H7 (cell line): Measurements from ENCODE around the gene MBOAT1. TPM values are rescaled to one million over a fixed set of nuclear protein-coding genes. Genes with fewer than 3 reads are reported as not detected.

Experiments
- DNase-seq: peaks from one replicate; pipeline ENCODE4 v3.0.0; 2012
- H3K27me3 ChIP-seq: 2 replicates; pipeline ENCODE4 v1.6.0; 2011; ENCODE audit warnings: mild to moderate bottlenecking, low read length; ENCODE audit not compliant: control insufficient read depth, insufficient read depth
- H3K36me3 ChIP-seq: replicated peaks from 2 replicates; pipeline ENCODE4 v1.5.1; 2011; ENCODE audit warnings: low read length; ENCODE audit not compliant: control insufficient read depth, insufficient read depth
- H3K4me3 ChIP-seq: 2 replicates; pipeline ENCODE4 v1.5.1; 2011; ENCODE audit warnings: low read depth, mild to moderate bottlenecking, control low read depth, low read length, moderate library complexity; ENCODE audit not compliant: insufficient read depth
- total RNA-seq: library from RNA; depleted of rRNA; stranded (reverse); fragments of >200 nt; shearing (Covaris generic); gene quantifications from 2 replicates; pipeline ENCODE4 v1.2.3, GENCODE V29; 2014

The MBOAT1 gene
- total RNA-seq, 1 experiment from 2014 or later, result 17.9 TPM

GRCh38 chr6:20175810-20176410, 36.4 kb downstream of the MBOAT1 start:
- Histone ChIP-seq H3K27me3 (no peaks in the 10 kb centered on the region), H3K4me3 (no peak overlapping the region), H3K36me3 (no peaks in the 10 kb centered on the region)
- DNase-seq, result no peak

DNA sequence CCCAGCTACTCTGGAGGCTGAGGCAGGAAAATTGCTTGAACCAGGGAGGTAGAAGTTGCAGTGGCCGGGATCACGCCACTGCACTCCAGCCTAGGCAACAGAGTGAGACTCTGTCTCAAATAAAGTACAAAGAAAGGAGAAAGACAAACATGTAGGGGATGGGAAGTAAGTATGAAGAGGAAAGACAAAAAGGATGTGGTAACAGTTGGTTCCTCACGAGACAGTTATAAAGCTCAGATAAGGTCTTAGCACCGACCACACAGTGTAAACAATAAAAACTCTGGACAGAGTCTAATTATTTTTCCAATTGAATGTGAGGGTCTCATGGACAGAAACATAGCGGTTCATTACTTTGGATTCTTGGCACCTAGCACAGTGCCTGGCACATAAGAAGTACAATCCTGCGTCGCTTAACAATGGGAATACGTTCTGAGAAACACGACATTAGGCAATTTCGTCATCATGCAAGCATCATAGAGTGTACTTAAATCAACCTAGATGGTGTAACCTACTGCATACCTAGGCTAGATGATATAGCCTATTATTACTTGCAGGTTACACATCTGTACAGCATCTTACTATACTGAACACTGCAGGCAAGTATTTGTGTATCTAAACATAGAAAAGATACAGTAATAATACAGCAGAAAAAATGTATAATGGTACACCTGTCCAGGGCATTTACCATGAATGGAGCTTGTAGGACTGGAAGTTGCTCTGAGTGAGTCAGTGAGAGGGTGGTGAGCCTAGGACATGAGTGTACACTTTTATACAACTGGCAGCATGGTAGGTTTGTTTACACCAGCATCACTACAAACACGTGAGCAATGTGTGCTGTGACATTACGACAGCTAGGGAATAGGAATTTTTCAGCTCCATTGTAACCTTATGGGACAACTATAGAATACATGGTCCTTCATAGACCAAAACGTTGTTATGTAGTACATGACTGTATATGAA, 38.2 kb downstream of the MBOAT1 start:
- H3K36me3 ChIP-seq, result no peaks in the 10 kb centered on the region
- H3K4me3 ChIP-seq, result no peak overlapping the region
- no peak for DNase-seq
- H3K27me3 ChIP-seq, result no peaks in the 10 kb centered on the region

DNA sequence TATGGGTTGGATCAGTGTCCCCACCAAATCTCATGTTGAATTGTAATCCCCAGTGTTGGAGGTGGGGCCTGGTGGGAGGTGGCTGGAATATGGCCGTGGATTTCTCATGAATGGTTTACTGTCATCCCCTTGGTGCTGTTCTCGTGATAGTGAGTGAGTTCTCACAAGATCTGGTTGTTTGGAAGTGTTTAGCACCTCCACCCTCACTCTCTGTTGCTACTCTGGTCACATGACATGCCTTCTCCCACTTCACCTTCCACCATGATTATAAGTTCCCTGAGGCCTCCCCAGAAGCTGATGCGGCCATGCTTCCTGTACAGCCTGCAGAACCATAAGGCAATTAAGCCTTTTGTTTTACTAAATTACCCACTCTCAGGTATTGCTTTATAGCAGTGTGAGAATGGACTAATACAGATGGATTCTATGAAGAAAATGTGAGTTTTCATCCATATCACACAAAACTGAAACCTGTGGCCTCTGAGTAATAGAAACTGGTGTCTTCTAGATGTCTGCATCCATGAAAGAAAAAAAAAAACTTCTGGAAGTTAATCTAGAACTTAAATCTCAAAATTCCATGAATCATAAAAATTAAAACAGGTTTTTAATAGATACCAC, 39.3 kb downstream of the MBOAT1 start:
- Histone ChIP-seq H3K4me3 (no peak overlapping the region), H3K36me3 (no peaks in the 10 kb centered on the region), H3K27me3 (no peaks in the 10 kb centered on the region)
- DNase-seq, result no peak

DNA sequence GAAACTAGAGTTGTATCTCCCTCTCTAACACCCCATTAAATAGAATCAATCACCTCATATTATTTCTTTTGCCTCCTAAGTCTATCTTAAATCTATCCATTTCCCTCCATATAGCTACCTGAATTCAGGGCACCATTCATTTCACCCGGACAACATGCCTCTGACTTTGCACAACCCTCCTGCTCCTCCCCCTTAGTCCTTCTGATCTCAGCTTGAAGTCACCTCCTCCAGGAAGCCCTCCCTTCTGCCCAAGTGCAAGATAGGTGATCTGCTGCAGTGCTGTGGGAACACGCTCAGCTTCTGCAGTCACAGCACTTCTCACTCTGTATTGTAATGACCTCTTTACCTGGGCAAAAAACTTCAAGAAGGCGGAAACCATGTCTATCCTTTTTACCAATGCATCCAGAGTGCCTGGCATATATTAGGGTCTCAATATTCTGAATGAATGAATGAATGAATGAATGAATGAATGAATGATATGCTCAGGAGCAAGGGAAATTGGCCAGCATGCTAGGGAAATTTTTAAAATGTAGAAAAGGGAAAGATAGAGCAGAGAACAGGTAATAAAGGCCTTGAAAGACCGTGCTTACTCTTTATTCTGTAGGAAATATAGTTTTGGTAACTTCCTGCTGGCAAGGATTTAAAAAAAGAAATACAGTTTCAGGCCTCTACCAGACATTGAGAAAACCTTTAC, 41.7 kb downstream of the MBOAT1 start:
- H3K27me3 ChIP-seq, result no peaks in the 10 kb centered on the region
- no peak for DNase-seq

GRCh38 chr6:20169786-20170185, 42.5 kb downstream of the MBOAT1 start:
- no peaks in the 10 kb centered on the region for H3K27me3 ChIP-seq
- no peak for DNase-seq
- H3K36me3 ChIP-seq, result no peaks in the 10 kb centered on the region
- no peak overlapping the region for H3K4me3 ChIP-seq

More for the DNA sequence above, 41.7 kb downstream of the MBOAT1 start:
- no peaks in the 10 kb centered on the region for H3K36me3 ChIP-seq
- H3K4me3 ChIP-seq, result no peak overlapping the region

GRCh38 chr6:20169119-20169557, 43.1 kb downstream of the MBOAT1 start:
- Histone ChIP-seq H3K4me3 (no peak overlapping the region), H3K36me3 (no peaks in the 10 kb centered on the region), H3K27me3 (no peaks in the 10 kb centered on the region)
- DNase-seq, result no peak

DNA sequence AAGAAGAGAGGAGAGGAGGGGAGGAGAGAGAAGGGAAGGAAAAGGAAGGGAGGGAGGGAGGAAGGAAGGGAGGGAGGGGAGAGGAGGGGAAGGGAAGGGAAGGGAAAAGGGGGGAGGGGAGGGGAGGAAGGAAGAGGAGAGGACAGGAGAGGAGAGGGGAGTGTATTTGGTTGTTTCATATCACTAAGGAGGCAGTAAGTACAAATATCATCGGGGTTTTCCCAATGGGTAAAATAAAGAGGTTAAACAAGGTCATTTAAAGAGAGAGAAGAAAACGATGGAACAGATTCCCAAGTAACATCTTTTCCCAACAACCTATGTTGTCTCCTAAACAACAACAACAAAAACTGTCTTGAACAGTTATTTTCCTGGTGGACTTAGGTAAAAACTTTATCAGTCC, 43.6 kb downstream of the MBOAT1 start:
- Histone ChIP-seq H3K36me3 (no peaks in the 10 kb centered on the region), H3K27me3 (no peaks in the 10 kb centered on the region), H3K4me3 (no peak overlapping the region)
- no peak for DNase-seq

DNA sequence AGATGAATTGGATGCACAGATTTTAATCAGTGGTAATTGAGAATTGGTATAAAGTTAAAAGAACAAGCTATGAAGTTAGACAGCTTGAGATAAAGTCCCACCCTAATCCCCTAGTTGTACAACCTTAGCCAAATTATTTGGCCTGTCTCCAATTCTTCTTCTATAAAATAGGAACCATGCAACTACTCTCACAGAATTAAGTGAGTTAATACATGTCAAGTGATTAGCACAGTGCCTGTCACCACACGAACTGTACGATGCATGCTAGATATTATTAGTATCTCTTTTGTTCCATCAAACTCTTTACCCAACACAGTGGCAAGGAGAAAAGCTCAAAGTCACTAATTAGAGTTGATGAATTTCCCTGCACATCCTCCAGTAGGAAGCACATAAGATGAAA, 44.7 kb downstream of the MBOAT1 start:
- H3K27me3 ChIP-seq, result no peaks in the 10 kb centered on the region
- no peak for DNase-seq
- H3K36me3 ChIP-seq, result no peaks in the 10 kb centered on the region
- H3K4me3 ChIP-seq, result no peak overlapping the region

DNA sequence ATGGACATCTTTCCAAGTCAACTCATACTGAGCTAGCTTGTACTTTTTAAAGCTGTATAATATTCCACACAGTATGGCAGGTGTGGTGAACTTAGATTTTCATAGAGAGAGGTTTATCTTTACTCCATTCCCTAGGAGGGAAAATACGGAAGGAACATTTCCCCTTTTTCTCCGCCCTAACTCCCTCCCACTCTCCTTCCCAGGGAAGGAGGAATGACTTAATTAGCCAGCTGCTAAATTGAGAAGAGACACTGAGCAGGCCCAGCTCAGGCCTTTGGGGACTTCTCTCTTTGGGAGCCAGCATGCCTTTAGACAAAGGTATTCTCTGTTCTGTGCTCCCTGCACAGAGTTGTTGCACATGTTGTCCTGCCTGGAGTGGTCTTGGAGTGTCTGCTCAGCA, 46.1 kb downstream of the MBOAT1 start:
- no peak overlapping the region for H3K4me3 ChIP-seq

DNA sequence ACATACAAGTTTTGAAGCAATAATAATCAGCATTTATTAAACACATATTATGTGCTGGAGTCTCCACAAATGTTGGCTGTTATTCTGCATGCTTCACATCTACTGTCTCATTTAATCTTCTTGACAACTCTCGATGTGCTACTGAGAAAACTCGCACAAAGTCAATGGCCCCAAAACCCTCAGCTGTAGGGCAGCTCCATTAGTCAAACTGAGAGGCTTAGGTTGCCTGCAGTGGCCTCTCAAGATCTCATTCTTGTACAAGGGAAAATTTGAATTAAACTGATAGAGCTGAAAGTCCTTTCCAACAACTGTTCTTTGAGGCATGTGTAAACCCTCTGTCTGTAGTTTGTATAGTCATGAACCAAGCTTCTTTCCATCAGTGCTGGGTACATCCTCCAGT, 49.8 kb downstream of the MBOAT1 start:
- Histone ChIP-seq H3K4me3 (no peak overlapping the region), H3K36me3 (no peaks in the 10 kb centered on the region), H3K27me3 (no peaks in the 10 kb centered on the region)
- no peak for DNase-seq

More for the DNA sequence above, 46.1 kb downstream of the MBOAT1 start:
- no peak for DNase-seq
- no peaks in the 10 kb centered on the region for H3K27me3 ChIP-seq
- H3K36me3 ChIP-seq, result no peaks in the 10 kb centered on the region

DNA sequence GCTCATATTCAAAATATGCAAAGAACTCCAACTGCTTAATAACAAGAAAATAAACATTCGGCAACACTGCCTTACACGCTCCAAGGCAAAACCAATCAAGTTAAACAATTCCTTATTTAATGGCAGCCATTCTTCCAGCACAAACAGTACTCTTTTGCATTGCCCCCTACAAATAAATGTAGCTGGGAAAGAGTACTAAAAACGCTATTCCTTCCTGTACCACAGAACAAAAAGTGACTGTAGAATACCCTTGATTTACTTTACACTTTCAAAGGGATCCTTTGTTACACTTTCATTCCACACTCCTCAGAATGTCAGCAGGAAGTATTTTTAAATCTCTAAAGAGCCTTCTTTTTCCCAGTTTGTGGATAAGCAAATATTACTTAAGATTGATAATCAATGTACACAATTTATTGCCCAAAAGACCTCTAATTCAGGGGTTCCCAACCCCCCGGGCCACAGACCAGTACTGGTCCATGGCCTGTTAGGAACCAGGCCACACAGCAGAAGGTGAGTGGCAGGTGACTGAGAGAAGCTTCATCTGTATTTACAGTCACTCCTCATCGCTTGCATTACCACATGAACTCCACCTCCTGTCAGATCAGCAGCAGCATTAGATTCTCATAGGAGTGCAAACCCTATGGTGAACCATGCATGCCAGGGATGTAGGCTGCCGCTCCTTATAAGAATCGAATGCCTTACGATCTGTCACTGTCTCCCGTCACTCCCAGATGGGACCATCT, 51.6 kb downstream of the MBOAT1 start:
- H3K36me3 ChIP-seq, result no peaks in the 10 kb centered on the region
- DNase-seq, result no peak
- H3K27me3 ChIP-seq, result no peaks in the 10 kb centered on the region
- no peak overlapping the region for H3K4me3 ChIP-seq

DNA sequence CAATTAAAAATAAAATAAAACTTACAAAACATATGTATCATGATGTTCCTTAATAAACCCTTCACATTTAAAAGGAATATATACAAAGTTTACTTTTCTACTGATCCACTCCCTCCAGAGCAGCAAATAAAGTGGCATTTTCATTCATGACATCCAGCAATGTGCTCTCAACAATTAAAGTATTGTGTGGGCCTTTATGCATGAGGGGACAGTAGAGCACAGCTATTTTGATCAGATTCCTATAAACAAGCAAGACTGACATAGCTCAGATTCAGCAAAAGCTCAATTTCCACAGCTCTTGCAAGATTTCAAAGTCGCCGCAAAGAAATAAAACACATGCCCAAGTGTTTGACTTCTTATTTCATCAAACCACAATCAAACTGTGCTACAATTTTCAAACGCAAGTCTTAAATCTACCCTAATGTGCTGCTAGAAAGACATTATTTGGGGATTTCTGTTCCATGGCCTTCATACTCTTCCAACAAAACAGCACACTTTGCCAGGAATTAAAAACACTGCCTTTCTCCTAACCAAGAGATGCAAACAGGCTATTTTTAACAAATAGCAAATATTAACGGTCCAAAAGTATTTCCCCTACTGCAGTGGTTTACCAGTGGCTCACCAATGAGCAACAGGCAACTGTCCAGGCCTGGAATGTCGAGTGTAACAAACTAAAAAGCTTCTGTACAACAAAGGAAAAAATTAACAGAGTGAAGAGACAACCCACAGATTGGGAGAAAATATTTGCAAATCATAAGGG, 52.3 kb downstream of the MBOAT1 start:
- no peaks in the 10 kb centered on the region for H3K27me3 ChIP-seq
- no peak for DNase-seq
- no peak overlapping the region for H3K4me3 ChIP-seq
- no peaks in the 10 kb centered on the region for H3K36me3 ChIP-seq

GRCh38 chr6:20159098-20159497, 53.2 kb downstream of the MBOAT1 start:
- Histone ChIP-seq H3K27me3 (no peaks in the 10 kb centered on the region), H3K4me3 (no peak overlapping the region), H3K36me3 (no peaks in the 10 kb centered on the region)
- DNase-seq, result no peak
